GM20000 (cell line): Measurements from ENCODE around the gene ADAT3.

ENCODE experiments used
- DNase-seq: peaks from one replicate; pipeline ENCODE4 v3.0.0; 2012; ENCODE audit warnings: low spot score
- TF ChIP-seq, protein P1 (sequence below): IDR thresholded peaks from 2 replicates; pipeline ENCODE4 v1.5.1; 2012; ENCODE audit warnings: mild to moderate bottlenecking, control low read depth; ENCODE audit errors: extremely low read depth, missing control alignments

ADAT3 gene

DNA sequence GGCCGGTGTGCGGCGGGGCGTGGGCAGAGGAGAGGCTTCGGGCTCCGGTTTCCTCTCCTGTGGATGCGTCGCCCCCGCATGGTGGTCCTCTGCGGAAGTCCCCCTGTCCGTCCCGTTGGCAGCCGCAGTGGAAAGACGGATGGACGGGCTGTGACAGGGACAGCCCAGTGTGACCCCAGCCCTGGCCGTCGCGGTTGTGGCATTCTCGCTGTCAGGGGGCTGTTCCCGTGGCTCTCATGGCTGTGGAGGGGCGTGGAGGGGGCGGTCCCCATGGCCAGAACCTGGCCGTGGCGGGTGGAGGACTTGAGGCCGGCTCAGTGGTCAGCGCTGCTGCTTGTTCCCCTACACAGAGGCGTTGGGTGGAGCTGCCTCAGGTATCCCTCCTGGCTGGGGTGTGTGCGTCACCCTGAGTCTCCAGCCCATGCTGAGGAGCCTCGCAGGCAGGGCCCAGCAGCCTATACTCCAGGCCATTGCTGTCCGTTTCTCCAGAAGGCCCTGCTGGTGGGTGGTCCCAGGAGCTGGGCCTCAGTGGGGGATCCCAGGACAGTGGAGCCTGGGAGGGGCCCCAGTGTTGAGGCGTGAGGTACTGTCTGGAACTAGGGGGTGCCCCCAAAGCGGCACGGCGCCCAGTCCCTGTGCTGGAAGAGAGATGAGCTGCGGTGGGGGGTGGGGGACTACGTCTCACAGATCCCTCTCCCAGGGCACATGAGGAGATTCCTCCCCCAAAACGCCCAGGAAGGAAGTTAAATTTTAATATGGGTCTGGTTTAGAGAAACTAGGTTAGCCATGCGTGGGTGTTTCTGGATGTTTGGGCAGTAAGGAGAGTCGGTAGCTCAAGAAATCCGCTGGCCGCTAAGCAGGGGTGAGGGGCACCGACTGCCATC lies 56.0 kb downstream of the ADAT3 start:
- no peak for DNase-seq
- TF ChIP-seq, protein P1, sequence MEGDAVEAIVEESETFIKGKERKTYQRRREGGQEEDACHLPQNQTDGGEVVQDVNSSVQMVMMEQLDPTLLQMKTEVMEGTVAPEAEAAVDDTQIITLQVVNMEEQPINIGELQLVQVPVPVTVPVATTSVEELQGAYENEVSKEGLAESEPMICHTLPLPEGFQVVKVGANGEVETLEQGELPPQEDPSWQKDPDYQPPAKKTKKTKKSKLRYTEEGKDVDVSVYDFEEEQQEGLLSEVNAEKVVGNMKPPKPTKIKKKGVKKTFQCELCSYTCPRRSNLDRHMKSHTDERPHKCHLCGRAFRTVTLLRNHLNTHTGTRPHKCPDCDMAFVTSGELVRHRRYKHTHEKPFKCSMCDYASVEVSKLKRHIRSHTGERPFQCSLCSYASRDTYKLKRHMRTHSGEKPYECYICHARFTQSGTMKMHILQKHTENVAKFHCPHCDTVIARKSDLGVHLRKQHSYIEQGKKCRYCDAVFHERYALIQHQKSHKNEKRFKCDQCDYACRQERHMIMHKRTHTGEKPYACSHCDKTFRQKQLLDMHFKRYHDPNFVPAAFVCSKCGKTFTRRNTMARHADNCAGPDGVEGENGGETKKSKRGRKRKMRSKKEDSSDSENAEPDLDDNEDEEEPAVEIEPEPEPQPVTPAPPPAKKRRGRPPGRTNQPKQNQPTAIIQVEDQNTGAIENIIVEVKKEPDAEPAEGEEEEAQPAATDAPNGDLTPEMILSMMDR = no peak

DNA sequence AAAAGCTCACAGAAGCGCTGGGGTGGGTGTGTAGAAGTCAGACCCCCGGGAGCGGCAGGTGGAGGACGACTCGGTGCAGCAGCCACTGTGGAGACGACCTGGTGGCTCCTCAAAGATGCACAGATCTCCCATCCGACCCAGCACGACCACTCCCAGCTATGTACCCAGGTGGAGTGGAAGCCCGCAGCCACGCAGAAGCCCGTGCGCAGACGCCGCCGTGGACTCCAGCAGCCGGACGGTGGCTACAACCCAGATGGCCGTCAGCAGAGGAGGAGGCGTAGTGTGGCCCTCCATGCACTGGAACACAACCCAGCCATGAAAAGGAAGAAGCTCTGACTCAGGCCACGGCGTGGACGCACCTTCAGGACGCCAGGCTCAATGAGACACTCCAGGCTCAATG lies 57.5 kb downstream of the ADAT3 start:
- no peak for DNase-seq
- TF ChIP-seq, protein P1 = no peak
